ENCODE results near the gene CNPY2. TPM values are rescaled to one million over a fixed set of nuclear protein-coding genes. Genes with fewer than 3 reads are reported as not detected.

CNPY2 gene
- 10 to 100 TPM; 33.5 to 83.5 (median 67.3) TPM for total RNA-seq

DNA sequence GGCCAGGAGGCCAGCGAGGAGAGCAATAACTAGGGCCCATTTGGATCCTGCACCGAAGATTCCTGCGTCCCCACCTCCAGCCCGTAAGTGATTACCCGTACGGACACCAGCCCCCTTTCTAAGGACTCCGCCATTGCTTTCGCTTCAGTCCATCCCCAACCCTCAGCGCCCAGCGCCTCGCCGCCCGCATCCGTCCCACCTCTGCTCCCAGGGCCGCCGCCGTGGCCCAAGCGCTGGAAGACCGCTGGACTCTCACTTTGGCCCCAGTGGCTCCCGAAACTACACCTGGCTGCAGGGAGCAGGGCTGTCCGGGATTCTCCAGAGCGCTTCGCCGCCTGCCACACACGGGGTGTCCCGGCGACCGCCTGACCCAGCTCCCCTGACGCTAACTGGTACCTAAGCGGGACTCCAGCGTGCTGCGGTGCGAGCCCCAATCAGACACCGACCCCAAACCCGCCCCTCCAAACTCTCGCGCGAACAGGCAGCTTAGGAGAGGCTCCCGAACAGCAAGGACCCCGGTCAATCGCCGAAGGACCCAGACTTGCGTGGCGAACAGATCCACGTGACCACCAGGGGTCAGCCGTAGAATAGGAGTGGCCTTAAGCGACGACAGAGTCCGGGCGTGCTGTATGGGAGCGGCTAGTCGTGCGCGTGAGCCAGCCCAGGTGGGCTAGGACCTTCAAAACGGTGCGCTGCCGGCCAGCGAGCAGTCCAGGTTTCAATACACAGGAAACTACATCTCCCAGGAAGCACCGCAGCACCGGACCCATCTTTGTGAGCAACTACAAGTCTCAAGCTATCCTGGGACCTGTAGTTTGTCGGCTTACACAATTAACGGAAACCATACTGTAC, at the start of gene CNPY2:
CNPY2 (minus strand) TSS at position 367 of the 852 bp plus-strand sequence. CDS start 771 bp downstream, outside the sequence.
- intact Hi-C loops (cut with DNase I; ENCODE audit: low total_unique reads): no loop called here
- peak; percentile 93 to 96 for DNase-seq
- Histone ChIP-seq H3K27me3 (no peaks in the 10 kb centered on the region), H3K36me3 (no peaks in the 10 kb centered on the region), H3K9me3 (no peaks in the 10 kb centered on the region), H3K4me3 (peak within 1 kb of the TSS; percentile 77 to 79), H3K27ac (peak within 1 kb of the TSS; percentile 89 to 94), H3K4me1 (peaks cover 0 to 5% of the 10 kb centered on the region in 2 donors)
- TF ChIP-seq, protein P1, sequence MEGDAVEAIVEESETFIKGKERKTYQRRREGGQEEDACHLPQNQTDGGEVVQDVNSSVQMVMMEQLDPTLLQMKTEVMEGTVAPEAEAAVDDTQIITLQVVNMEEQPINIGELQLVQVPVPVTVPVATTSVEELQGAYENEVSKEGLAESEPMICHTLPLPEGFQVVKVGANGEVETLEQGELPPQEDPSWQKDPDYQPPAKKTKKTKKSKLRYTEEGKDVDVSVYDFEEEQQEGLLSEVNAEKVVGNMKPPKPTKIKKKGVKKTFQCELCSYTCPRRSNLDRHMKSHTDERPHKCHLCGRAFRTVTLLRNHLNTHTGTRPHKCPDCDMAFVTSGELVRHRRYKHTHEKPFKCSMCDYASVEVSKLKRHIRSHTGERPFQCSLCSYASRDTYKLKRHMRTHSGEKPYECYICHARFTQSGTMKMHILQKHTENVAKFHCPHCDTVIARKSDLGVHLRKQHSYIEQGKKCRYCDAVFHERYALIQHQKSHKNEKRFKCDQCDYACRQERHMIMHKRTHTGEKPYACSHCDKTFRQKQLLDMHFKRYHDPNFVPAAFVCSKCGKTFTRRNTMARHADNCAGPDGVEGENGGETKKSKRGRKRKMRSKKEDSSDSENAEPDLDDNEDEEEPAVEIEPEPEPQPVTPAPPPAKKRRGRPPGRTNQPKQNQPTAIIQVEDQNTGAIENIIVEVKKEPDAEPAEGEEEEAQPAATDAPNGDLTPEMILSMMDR (IDR thresholded peaks at IDR 0.05): peak in 3 of 4 experiments; percentile 4 to 53 (median 24)
- TF ChIP-seq POLR2A (IDR thresholded peaks at IDR 0.05): peak; percentile 42 to 71

DNA sequence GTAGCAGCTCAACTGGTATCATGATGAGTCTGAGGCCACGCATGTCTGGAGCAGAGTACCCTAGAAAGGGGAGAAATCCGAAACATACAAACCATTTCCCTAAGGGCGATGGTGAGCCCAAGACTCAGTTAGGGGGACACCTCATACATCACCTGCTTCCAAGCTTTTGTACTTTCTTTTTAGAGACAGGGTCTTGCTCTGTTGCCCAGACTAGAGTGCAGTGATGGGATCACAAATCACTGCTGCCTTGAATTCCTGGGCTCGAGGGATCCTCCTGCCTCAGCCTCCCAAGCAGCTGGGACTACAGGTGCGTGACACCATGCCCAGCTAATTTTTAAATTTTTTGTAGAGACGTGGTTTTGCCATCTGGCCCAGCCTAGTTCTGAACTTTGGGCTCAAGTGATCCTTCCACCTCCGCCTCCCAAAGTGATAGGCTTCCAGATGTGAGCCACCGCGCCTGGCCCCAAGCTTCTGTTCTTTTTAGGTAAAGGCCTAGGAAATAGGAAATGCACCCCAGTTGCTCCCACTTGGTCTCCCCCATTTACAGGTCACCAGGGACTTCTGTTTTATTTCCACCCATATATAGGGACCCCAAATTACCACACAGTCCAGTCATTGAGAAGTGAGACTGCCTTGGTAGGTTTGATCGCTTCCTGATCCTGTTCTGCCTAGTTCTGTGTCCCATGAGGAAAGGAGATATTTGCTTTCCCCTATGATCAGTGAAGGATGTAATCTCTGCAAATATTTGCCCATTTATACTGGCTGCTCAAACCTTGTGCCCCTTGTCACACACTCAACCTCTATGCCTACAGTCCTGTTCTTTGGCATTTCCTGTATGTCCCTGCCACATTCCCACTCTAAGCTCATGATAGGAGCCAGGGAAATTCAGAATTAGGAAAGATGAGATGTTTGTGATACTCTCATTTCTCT, 46.6 kb upstream of the CNPY2 start, which contains the start of gene APOF:
APOF (minus strand) TSS at position 728 of the 930 bp plus-strand sequence; CDS start at position 616, 112 bp downstream.
- Histone ChIP-seq H3K4me3 (no peak within 1 kb of the TSS), H3K4me1 (peaks cover 0 to 4% of the 10 kb centered on the region in 2 donors), H3K27me3 (no peaks in the 10 kb centered on the region), H3K36me3 (no peaks in the 10 kb centered on the region), H3K9me3 (no peaks in the 10 kb centered on the region), H3K27ac (no peak within 1 kb of the TSS)
- intact Hi-C loops (cut with DNase I; ENCODE audit: low total_unique reads): no loop called here
- TF ChIP-seq, protein P1 (IDR thresholded peaks at IDR 0.05): no peak
- TF ChIP-seq POLR2A (IDR thresholded peaks at IDR 0.05): no peak
- no peak for DNase-seq

DNA sequence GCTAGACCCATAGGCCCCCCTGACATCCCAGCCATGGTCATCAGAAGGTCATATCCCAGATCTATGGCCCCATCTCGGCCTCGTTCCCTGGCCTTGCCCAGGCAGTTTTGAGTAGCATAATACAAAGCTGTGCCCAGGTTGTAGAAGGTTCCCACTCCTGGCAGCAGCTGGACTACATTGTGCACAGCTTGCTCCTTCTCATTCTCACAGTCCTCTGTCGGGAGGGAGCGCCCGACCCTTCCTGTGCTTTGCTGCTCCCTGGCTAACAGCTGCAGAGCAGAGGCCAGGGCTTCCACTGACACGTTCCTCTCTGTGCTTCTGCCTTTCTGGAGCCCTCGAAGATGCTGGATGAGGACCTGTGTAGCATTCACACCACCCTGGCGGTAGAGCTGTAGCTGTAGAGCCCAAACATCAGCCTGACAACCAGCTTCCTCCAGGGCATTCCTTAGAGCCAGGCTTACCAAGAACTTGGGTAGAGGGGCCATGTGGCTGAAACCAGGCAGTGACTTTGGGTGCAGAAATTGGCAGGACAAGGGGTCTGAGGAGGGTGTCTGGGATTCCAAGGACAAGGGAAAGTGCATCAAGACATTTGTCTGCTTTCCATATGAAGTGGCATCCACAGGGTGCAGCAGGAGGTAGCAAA, 45.8 kb upstream of the CNPY2 start:
- Histone ChIP-seq H3K27ac (no peak overlapping the region), H3K9me3 (no peaks in the 10 kb centered on the region), H3K4me1 (peaks cover 0 to 4% of the 10 kb centered on the region in 2 donors), H3K36me3 (no peaks in the 10 kb centered on the region), H3K4me3 (no peak overlapping the region), H3K27me3 (no peaks in the 10 kb centered on the region)
- intact Hi-C loops (cut with DNase I; ENCODE audit: low total_unique reads): no loop called here
- TF ChIP-seq POLR2A (IDR thresholded peaks at IDR 0.05): no peak
- TF ChIP-seq, protein P1 (IDR thresholded peaks at IDR 0.05): no peak
- DNase-seq: no peak

DNA sequence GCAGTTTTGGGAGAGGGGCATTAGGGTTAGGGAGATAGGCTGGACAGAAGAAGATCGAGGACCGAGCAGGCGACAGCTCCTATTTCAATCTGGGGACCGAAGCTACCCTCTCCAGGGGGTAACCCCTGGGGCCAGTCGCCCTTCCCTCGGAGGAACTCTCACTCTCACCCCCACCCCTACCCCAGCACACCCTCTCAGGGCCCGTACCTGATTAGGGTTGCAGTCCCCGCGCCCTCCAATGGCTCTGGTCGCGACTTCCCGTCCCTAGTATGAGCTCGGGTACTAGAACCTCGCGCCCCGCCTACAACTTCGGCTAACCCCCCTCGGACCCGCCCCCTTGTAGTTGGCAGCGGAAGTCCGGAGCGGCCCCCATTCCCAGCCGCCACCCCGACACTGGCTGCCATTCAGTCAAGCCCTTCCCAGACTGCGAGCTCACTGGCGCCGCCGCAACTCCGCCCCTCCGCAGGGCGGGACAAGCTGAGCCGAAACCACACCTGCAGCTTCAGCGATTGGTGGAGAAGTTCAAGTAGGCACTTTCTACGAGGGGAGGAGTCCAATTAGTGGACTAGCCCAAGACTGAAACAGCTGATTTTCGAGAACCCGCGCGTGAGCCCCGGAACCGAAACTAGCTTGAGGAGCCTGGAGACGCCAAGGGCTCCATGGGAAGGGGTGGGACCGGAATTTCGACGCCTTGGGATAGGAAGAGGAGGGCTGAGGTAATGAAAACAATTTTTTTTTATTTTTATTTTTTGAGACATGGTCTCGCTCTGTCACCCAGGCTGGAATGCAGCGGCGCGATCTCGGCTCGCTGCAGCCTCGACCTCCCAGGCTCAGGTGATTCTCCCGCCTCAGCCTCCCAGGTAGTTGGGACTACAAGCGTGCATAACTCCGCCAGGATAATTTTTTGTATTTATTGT, 44.3 kb upstream of the CNPY2 start, which contains the start of gene STAT2:
STAT2 (minus strand) TSS at position 257 of the 917 bp plus-strand sequence. CDS start 3,536 bp downstream, outside the sequence.
- Histone ChIP-seq H3K4me3 (peak within 1 kb of the TSS; percentile 72 to 81), H3K36me3 (no peaks in the 10 kb centered on the region), H3K4me1 (peaks cover 0 to 4% of the 10 kb centered on the region in 2 donors), H3K27ac (peak within 1 kb of the TSS; percentile 94 to 98), H3K9me3 (no peaks in the 10 kb centered on the region), H3K27me3 (no peaks in the 10 kb centered on the region)
- peak; percentile 99 for DNase-seq
- TF ChIP-seq, protein P1 (IDR thresholded peaks at IDR 0.05): no peak
- TF ChIP-seq POLR2A (IDR thresholded peaks at IDR 0.05): peak; percentile 64 to 69
- intact Hi-C loops (cut with DNase I; ENCODE audit: low total_unique reads): no loop called here
